Measurements from ENCODE around the gene CGNL1.

- TF ChIP-seq POLR2A (IDR thresholded peaks at IDR 0.05) (no peak), CTCF (IDR thresholded peaks at IDR 0.05) (no peak)
These were observed 15.2 kb downstream of the CGNL1 start for GRCh38 chr15:57391537-57391936.
